Body of pancreas (tissue), 4 donors: Measurements from ENCODE around the gene CFAP298. TPM values are rescaled to one million over a fixed set of nuclear protein-coding genes. Genes with fewer than 3 reads are reported as not detected.

Experiments used
- ATAC-seq: fragments of 150-250 bp; one replicate; pipeline ENCODE4 v1.9.1; 2016
- DNase-seq, 4 donors: peaks; one replicate each; pipeline ENCODE4 v3.0.0-alpha.2; 2019
- H3K27ac ChIP-seq, 4 donors: fragments of 200-600 bp; sonication (generic); 1 replicate in 3 of 4; 2 replicates in 1 of 4; pipeline versions ENCODE4 v1.5.1 to v1.6.1; 2016 to 2019; ENCODE audit warnings: mild to moderate bottlenecking in 1 of 4, mixed read lengths in 1 of 4, moderate library complexity in 1 of 4
- H3K27me3 ChIP-seq, 2 donors: fragments of 200-600 bp; sonication (generic); one replicate each; pipeline ENCODE4 v1.6.0; 2016; ENCODE audit warnings: mild to moderate bottlenecking in 1 of 2
- H3K36me3 ChIP-seq, 2 donors: fragments of 200-600 bp; sonication (generic); replicated peaks in 1 of 2; 2 replicates each; pipeline ENCODE4 v1.5.1; 2016; ENCODE audit warnings: low read depth in 2 of 2; ENCODE audit not compliant: insufficient read depth in 1 of 2
- H3K4me1 ChIP-seq: fragments of 200-600 bp; sonication (generic); one replicate; pipeline ENCODE4 v1.6.0; 2016
- H3K4me3 ChIP-seq, 2 donors: fragments of 200-600 bp; sonication (generic); 1 replicate in 1 of 2; 2 replicates in 1 of 2; pipeline ENCODE4 v1.5.1; 2016 to 2019
- H3K9me3 ChIP-seq, 3 donors: fragments of 200-600 bp; sonication (generic); 1 replicate in 2 of 3; 2 replicates in 1 of 3; pipeline ENCODE4 v1.5.1; 2016
- CTCF ChIP-seq, 7 experiments: fragments of 450-650 bp in 4 of 7; fragments of 200-600 bp in 3 of 7; sonication (generic) in 3 of 7; IDR thresholded peaks; one replicate each; pipeline ENCODE4 v1.5.1; 2016 to 2019; ENCODE audit warnings: antibody characterized with exemption in 7 of 7
- POLR2A ChIP-seq, 3 donors: fragments of 450-650 bp; IDR thresholded peaks; one replicate each; pipeline ENCODE4 v1.6.1; 2016; ENCODE audit warnings: antibody characterized with exemption in 3 of 3, mild to moderate bottlenecking in 2 of 3
- WGBS, 2 donors: methylation state at CpG; one replicate each; pipeline ENCODE4 v1.1.5; 2017; 5-methylcytosine and 5-hydroxymethylcytosine counted together
- intact Hi-C: fragments of 100-400 bp; cut with DNase I; formaldehyde crosslinking; loops from one replicate; pipeline ENCODE4 v1.15.1; 2023
- total RNA-seq, 2 donors: library from RNA; depleted of rRNA; stranded (reverse); fragments of >200 nt; gene quantifications; one replicate each; pipeline ENCODE4 v1.1.0, GENCODE V29; 2016

CFAP298 gene
- total RNA-seq, 2 donors from 2014 or later: 15.2 to 23.3 TPM

- peaks cover 7 to 23% of the 10 kb centered on the region in 2 donors for H3K36me3 ChIP-seq
- H3K27me3 ChIP-seq: no peaks in the 10 kb centered on the region
- ATAC-seq (no peak), DNase-seq (no peak)
- intact Hi-C loops: no loop called here
- H3K4me3 ChIP-seq: no peak overlapping the region
- WGBS, 2 donors: 78 to 88% methylated on average over 8 of the region's 8 CpGs
- peaks cover 6% of the 10 kb centered on the region for H3K4me1 ChIP-seq
- H3K9me3 ChIP-seq: no peaks in the 10 kb centered on the region
- no peak for TF ChIP-seq POLR2A (IDR thresholded peaks at IDR 0.05)
- no peak for TF ChIP-seq CTCF (IDR thresholded peaks at IDR 0.05)
- H3K27ac ChIP-seq: no peak overlapping the region
Measured at GRCh38 chr21:32605469-32605868, 6.7 kb downstream of the CFAP298 start.

- TF ChIP-seq CTCF (IDR thresholded peaks at IDR 0.05): no peak
- TF ChIP-seq POLR2A (IDR thresholded peaks at IDR 0.05): no peak
- intact Hi-C loops: loop anchor here (5.0 kb wide), 1 partner anchor 197 kb away; no protein-coding TSS in a partner anchor
- WGBS, 2 donors: 79 to 86% methylated on average over 8 of the region's 8 CpGs
- no peak overlapping the region for H3K27ac ChIP-seq
- no peaks in the 10 kb centered on the region for H3K9me3 ChIP-seq
- peaks cover 7 to 27% of the 10 kb centered on the region in 2 donors for H3K36me3 ChIP-seq
- DNase-seq: no peak
- no peak for ATAC-seq
- no peaks in the 10 kb centered on the region for H3K4me1 ChIP-seq
- no peaks in the 10 kb centered on the region for H3K27me3 ChIP-seq
- no peak overlapping the region for H3K4me3 ChIP-seq
Measured at GRCh38 chr21:32604464-32604863, 7.7 kb downstream of the CFAP298 start.

GRCh38 chr21:32603131-32603530, 9.0 kb downstream of the CFAP298 start:
- WGBS, 2 donors: 86 to 88% methylated on average over 7 to 8 of the region's 8 CpGs
- Histone ChIP-seq H3K27ac (no peak overlapping the region), H3K4me1 (no peaks in the 10 kb centered on the region), H3K9me3 (no peaks in the 10 kb centered on the region), H3K36me3 (peaks cover 7 to 23% of the 10 kb centered on the region in 2 donors), H3K4me3 (no peak overlapping the region), H3K27me3 (no peaks in the 10 kb centered on the region)
- no peak for ATAC-seq
- TF ChIP-seq CTCF (IDR thresholded peaks at IDR 0.05) (no peak), POLR2A (IDR thresholded peaks at IDR 0.05) (no peak)
- intact Hi-C loops: loop anchor here (5.0 kb wide), 1 partner anchor 196 kb away; no protein-coding TSS in a partner anchor
- DNase-seq: no peak

- Histone ChIP-seq H3K4me1 (no peaks in the 10 kb centered on the region), H3K27me3 (no peaks in the 10 kb centered on the region), H3K36me3 (peaks cover 7 to 21% of the 10 kb centered on the region in 2 donors), H3K27ac (no peak overlapping the region), H3K9me3 (no peaks in the 10 kb centered on the region), H3K4me3 (no peak overlapping the region)
- ATAC-seq: no peak
- intact Hi-C loops: loop anchor here (5.0 kb wide), 1 partner anchor 195 kb away; no protein-coding TSS in a partner anchor
- TF ChIP-seq POLR2A (IDR thresholded peaks at IDR 0.05) (no peak), CTCF (IDR thresholded peaks at IDR 0.05) (no peak)
- WGBS, 2 donors: 93 to 100% methylated on average over 5 to 6 of the region's 6 CpGs
- no peak for DNase-seq
Measured at GRCh38 chr21:32602099-32602498, 10.1 kb downstream of the CFAP298 start.

GRCh38 chr21:32599526-32599925, 12.7 kb downstream of the CFAP298 start:
- no peak for TF ChIP-seq CTCF (IDR thresholded peaks at IDR 0.05)
- TF ChIP-seq POLR2A (IDR thresholded peaks at IDR 0.05): no peak
- DNase-seq (peak in 2 of 4 donors; percentile 16 to 65), ATAC-seq (no peak)
- intact Hi-C loops: no loop called here
- H3K4me1 ChIP-seq: no peaks in the 10 kb centered on the region
- H3K27me3 ChIP-seq: no peaks in the 10 kb centered on the region
- no peaks in the 10 kb centered on the region for H3K9me3 ChIP-seq
- 49 to 61% methylated on average over 8 of the region's 8 CpGs for WGBS, 2 donors
- H3K27ac ChIP-seq: no peak overlapping the region
- H3K4me3 ChIP-seq: no peak overlapping the region
- H3K36me3 ChIP-seq: peaks cover 7 to 19% of the 10 kb centered on the region in 2 donors
